Nephron (organoid): Measurements from ENCODE around the gene MAG.

Experiments used
- H3K27ac Mint-ChIP-seq, 3 experiments: 2 replicates each; pipeline ENCODE4 v1.8.0; 2020; ENCODE audit warnings: mixed read lengths in 3 of 3, mild to moderate bottlenecking in 2 of 3, moderate library complexity in 1 of 3
- H3K27me3 Mint-ChIP-seq: 2 replicates; pipeline ENCODE4 v1.8.0; 2021; ENCODE audit warnings: low read depth, mild to moderate bottlenecking, moderate library complexity, mixed read lengths
- H3K36me3 Mint-ChIP-seq: 2 replicates; pipeline ENCODE4 v1.8.0; 2020; ENCODE audit warnings: low read depth, mixed read lengths
- H3K4me1 Mint-ChIP-seq: 2 replicates; pipeline ENCODE4 v1.8.0; 2020; ENCODE audit warnings: mixed read lengths
- H3K4me3 Mint-ChIP-seq, 3 experiments: 2 replicates each; pipeline ENCODE4 v1.8.0; 2020; ENCODE audit warnings: mild to moderate bottlenecking in 3 of 3, mixed read lengths in 3 of 3, moderate library complexity in 2 of 3
- H3K9me3 Mint-ChIP-seq: 2 replicates; pipeline ENCODE4 v1.8.0; 2020; ENCODE audit warnings: mixed read lengths
- CTCF ChIP-seq, 3 experiments: fragments of 200-600 bp; sonication (generic); IDR thresholded peaks; one replicate each; pipeline ENCODE4 v1.5.0; 2021; ENCODE audit warnings: antibody characterized with exemption in 3 of 3; ENCODE audit not compliant: unreplicated experiment in 3 of 3

MAG gene

DNA sequence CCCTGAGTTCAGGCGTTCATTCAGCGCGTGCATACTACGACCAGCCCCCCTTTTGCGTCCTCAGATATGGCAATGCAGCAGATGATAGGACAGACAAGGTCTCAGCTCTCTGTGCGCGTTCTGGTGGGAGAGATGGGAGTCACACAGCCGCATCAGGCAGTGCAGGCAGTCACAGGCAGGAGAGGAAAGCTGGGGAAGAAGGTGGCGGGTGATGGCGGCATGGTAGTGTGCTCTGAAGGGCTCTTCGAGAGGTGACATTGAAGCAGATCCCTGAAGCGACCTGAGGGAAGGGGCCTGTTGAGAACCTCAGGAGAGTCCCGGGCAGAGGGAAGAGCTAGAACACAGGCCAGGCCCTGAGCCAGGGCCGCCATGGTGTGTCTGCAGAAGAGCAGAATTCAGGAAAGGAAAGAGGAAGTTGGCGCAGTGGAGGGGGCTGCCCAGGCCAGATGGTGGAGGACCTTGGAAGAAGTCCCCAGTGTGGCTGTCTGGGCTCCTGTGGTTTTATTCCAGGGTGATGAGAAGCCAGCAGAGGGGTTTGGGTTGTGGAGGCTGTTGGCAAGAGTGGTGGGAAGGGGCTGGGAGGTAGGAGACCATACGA, 19.7 kb upstream of the MAG start:
- Mint-ChIP-seq H3K27ac (peak overlapping the region in 1 of 3 experiments; percentile 30), H3K36me3 (peaks cover 55% of the 10 kb centered on the region), H3K27me3 (no peaks in the 10 kb centered on the region), H3K4me3 (peak overlapping the region; percentile 50 to 76 (median 66)), H3K9me3 (no peaks in the 10 kb centered on the region), H3K4me1 (no peaks in the 10 kb centered on the region)
- no peak for TF ChIP-seq CTCF (IDR thresholded peaks at IDR 0.05; ENCODE audit: unreplicated experiment in 3 of 3)

DNA sequence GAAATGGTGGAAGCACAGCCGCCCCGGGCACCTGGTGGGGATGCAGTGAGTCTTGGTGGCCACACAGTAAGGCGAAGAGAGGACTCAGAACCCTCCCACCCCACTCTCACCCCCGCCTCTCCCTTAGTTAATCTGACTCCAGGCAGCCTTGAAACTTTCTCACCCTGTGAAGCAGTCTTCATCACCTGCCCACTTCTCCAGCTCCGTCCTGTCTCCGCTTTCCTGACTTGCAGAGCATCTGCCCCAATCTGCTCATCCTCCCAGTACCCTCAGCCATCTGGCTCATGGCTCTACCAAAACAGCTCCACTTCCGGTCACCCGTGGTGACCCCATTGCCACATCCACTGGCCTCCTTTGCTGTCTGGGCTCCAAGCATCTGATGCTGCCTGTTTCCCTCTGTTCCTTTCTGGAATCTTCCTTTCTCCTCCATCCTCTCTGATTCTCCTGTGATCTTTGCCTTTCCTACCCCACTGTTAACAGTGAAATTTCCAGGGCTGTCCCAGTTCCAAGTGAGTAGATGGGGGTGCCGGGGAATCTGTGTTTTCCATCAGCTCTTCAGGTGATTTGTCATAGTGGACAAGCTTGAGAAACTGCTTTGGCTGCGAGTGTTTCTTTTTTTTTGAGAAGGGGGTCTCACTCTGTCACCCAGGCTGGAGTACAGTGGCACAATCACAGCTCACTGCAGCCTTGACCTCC, 18.9 kb upstream of the MAG start:
- TF ChIP-seq CTCF (IDR thresholded peaks at IDR 0.05; ENCODE audit: unreplicated experiment in 3 of 3), result no peak
- H3K4me1 Mint-ChIP-seq, result no peaks in the 10 kb centered on the region
- peak overlapping the region; percentile 15 to 87 (median 57) for H3K27ac Mint-ChIP-seq
- H3K9me3 Mint-ChIP-seq, result no peaks in the 10 kb centered on the region
- peaks cover 56% of the 10 kb centered on the region for H3K36me3 Mint-ChIP-seq
- peak overlapping the region; percentile 59 to 76 (median 71) for H3K4me3 Mint-ChIP-seq
- H3K27me3 Mint-ChIP-seq, result no peaks in the 10 kb centered on the region

DNA sequence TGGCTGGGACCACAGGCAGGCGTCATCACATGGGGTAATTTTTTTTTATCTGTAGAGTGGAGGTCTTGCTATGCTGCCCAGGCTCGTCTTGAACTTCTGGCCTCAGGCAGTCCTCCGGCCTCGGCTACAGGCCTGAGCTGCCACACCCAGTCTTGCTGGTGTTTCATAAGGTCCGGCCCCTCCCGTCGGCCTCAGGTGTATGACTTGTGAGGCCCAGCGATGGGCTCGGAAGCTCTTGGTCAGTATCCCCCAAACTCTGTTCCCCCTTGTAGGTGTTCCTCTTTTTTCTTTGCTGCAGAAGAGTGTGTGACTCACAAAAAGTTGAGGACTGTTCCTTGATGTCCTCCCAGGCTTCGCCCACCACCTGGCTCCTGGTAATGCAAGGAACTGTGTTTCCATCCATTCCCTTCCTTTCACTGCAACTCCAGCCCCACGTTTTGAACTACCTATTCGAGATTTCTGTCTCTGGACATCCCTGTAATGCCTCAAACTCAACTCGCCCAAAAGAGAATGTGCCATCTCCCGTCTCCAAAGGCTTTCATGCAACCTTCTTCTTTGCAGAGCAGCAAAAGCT, 18.2 kb upstream of the MAG start:
- TF ChIP-seq CTCF (IDR thresholded peaks at IDR 0.05; ENCODE audit: unreplicated experiment in 3 of 3), result no peak
- Mint-ChIP-seq H3K27ac (peak overlapping the region in 2 of 3 experiments; percentile 17 to 18), H3K36me3 (peaks cover 56% of the 10 kb centered on the region), H3K4me3 (peak overlapping the region; percentile 29 to 65 (median 64)), H3K27me3 (no peaks in the 10 kb centered on the region), H3K9me3 (no peaks in the 10 kb centered on the region), H3K4me1 (no peaks in the 10 kb centered on the region)

DNA sequence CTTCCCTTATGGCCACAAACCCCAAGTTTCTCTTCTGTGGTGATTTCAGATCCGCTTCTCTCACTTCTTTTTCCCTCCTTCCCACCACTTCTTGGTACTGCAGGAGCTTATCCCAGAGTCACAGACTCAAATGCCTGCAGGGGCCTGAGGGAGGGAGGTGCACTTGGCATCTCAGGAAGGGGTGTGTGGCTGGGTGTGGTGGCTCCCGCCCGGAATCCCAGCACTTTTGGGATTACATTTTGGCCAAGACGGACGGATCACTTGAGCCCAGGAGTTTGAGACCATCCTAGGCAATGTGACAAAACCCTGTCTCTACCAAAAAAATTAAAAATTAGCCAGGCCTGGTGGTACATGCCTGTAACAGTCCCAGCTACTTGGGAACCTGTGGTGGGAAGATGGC, 17.6 kb upstream of the MAG start:
- Mint-ChIP-seq H3K4me1 (no peaks in the 10 kb centered on the region), H3K27me3 (no peaks in the 10 kb centered on the region), H3K27ac (peak overlapping the region in 2 of 3 experiments; percentile 17 to 18), H3K4me3 (peak overlapping the region in 2 of 3 experiments; percentile 64 to 65), H3K9me3 (no peaks in the 10 kb centered on the region), H3K36me3 (peaks cover 56% of the 10 kb centered on the region)
- no peak for TF ChIP-seq CTCF (IDR thresholded peaks at IDR 0.05; ENCODE audit: unreplicated experiment in 3 of 3)

GRCh38 chr19:35276706-35277281, 15.2 kb upstream of the MAG start:
- no peak overlapping the region for H3K4me3 Mint-ChIP-seq
- H3K4me1 Mint-ChIP-seq, result no peaks in the 10 kb centered on the region
- no peaks in the 10 kb centered on the region for H3K9me3 Mint-ChIP-seq
- H3K27me3 Mint-ChIP-seq, result no peaks in the 10 kb centered on the region
- no peak overlapping the region for H3K27ac Mint-ChIP-seq
- H3K36me3 Mint-ChIP-seq, result peaks cover 41% of the 10 kb centered on the region
- TF ChIP-seq CTCF (IDR thresholded peaks at IDR 0.05; ENCODE audit: unreplicated experiment in 3 of 3), result no peak
